Measurements from ENCODE around the gene SFTA2.

Gene SFTA2

DNA sequence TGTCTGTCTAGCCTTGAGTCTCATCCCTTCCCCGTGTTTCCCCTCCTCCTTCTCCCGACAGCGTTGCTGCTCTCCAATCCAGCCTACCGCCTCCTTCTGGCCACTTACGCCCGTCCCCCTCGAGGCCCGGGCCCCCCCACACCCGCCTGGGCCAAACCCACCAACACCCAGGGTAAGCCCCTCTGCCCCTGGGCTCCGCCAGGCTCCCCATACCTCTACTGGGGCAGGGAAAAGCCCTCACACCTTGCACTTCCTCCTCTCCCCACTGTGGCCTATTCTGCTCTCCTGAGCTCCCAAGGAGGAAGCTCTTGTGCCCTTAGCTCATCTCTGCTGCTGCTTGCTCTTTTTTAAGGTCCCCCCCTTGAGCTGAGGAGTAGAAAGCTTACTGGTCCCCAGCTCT lies 36.6 kb downstream of the SFTA2 start:
- Mint-ChIP-seq H3K36me3 (peaks cover 30 to 39% of the 10 kb centered on the region in 2 donors), H3K9me3 (no peaks in the 10 kb centered on the region), H3K27ac (no peak overlapping the region), H3K4me1 (peaks cover 5 to 9% of the 10 kb centered on the region in 2 donors), H3K27me3 (no peaks in the 10 kb centered on the region), H3K4me3 (no peak overlapping the region)
- DNase-seq (no peak), ATAC-seq (replicated peaks) (peak in 1 of 2 donors; percentile 48)

GRCh38 chr6:30894935-30895334 lies 37.0 kb downstream of the SFTA2 start:
- Mint-ChIP-seq H3K4me1 (peaks cover 5 to 9% of the 10 kb centered on the region in 2 donors), H3K27ac (no peak overlapping the region), H3K9me3 (no peaks in the 10 kb centered on the region), H3K4me3 (no peak overlapping the region), H3K27me3 (no peaks in the 10 kb centered on the region), H3K36me3 (peaks cover 32 to 39% of the 10 kb centered on the region in 2 donors)
- no peak for DNase-seq
- ATAC-seq (replicated peaks): no peak

DNA sequence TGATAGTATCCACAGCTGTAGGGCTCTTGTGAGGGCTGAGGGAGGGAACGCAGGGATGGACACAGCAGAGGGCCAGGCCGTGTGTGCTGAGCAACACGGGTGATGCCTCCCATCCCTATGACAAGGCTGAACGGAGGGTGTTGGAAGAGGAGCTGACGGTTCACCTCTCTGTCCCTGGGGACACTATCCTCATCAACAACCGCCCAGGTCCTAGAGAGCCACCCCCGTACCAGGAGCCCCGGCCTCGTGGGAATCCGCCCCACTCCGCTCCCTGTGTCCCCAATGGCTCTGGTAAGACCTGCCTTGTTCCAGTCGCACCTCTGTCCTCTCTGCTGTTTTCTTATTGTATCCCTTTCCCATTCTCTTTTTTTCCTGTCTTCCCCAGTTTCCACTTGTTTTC lies 37.6 kb downstream of the SFTA2 start:
- Mint-ChIP-seq H3K36me3 (peaks cover 31 to 39% of the 10 kb centered on the region in 2 donors), H3K27ac (no peak overlapping the region), H3K4me1 (peaks cover 5 to 6% of the 10 kb centered on the region in 2 donors), H3K9me3 (no peaks in the 10 kb centered on the region), H3K27me3 (no peaks in the 10 kb centered on the region), H3K4me3 (no peak overlapping the region)
- no peak for ATAC-seq (replicated peaks)
- DNase-seq: no peak

DNA sequence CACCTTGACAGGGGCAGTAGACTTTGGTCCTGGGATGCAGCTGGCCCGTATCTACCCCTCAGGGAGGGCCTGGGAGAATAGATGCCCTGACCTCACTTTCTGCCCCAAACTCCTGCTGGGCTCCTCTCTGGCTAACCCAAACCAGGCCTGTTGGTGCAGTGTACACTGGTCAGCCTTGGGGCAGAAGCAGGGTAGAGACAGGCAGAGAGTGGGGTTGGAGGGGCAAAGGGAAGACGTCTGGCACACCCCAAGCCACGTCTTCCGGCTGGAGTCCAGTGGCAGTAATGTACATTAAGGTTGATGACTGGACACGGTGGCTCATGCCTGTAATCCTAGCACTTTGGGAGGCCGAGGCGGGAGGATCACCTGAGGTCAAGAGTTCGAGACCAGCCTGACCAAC lies 38.3 kb downstream of the SFTA2 start:
- Mint-ChIP-seq H3K27me3 (no peaks in the 10 kb centered on the region), H3K4me3 (no peak overlapping the region), H3K36me3 (peaks cover 30 to 36% of the 10 kb centered on the region in 2 donors), H3K9me3 (no peaks in the 10 kb centered on the region), H3K4me1 (peaks cover 5 to 6% of the 10 kb centered on the region in 2 donors), H3K27ac (no peak overlapping the region)
- DNase-seq (no peak), ATAC-seq (replicated peaks) (no peak)

DNA sequence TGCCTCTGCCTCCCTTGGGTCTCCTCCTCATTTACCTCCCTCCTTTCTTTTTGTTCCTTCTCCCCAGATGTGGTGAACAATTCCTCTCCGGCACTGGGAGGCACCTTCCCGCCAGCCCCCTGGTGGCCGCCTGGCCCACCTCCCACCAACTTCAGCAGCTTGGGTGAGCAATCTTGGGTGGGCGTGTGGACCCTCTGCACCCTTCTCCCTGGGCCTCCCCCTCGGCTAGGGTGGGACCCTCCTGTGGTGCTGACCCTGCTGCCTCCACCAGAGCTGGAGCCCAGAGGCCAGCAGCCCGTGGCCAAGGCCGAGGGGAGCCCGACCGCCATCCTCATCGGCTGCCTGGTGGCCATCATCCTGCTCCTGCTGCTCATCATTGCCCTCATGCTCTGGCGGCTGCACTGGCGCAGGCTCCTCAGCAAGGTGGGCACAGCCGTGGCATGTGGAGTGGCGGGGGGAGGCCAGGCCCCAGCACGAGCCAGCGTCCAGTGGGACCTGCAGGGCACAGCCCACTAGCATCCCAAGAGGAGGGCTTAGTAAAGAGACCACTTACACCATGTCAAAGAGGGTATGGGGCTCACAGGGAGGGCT lies 38.9 kb downstream of the SFTA2 start:
- Mint-ChIP-seq H3K4me1 (peaks cover 5 to 12% of the 10 kb centered on the region in 2 donors), H3K36me3 (peaks cover 28 to 30% of the 10 kb centered on the region in 2 donors), H3K4me3 (no peak overlapping the region), H3K27me3 (no peaks in the 10 kb centered on the region), H3K27ac (peak overlapping the region; percentile 11), H3K9me3 (no peaks in the 10 kb centered on the region)
- DNase-seq (no peak), ATAC-seq (replicated peaks) (no peak)

DNA sequence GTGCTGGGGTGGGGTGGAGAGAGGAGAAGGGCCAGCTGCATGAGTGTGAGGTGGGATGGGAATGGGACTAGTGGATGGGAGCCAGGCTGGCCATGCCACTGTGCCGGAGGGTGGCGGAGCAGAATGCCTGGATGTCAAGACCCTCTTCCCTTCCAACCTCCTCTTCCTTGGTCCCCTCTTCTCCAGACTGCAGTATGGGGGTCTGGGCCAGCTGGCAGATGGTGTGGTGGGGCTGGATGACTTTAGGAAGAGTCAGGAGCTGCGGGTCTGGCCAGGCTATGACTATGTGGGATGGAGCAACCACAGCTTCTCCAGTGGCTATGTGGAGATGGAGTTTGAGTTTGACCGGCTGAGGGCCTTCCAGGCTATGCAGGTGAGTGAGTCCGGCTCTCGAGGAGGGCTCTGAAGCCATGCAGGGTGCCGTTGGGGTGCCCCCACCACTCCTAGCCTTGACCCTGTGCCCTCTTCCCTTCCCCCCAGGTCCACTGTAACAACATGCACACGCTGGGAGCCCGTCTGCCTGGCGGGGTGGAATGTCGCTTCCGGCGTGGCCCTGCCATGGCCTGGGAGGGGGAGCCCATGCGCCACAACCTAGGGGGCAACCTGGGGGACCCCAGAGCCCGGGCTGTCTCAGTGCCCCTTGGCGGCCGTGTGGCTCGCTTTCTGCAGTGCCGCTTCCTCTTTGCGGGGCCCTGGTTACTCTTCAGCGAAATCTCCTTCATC lies 40.0 kb downstream of the SFTA2 start:
- ATAC-seq (replicated peaks) (no peak), DNase-seq (no peak)
- peaks cover 28 to 29% of the 10 kb centered on the region in 2 donors for H3K36me3 Mint-ChIP-seq
- H3K4me3 Mint-ChIP-seq: no peak overlapping the region
- H3K9me3 Mint-ChIP-seq: no peaks in the 10 kb centered on the region
- H3K4me1 Mint-ChIP-seq: peaks cover 5 to 16% of the 10 kb centered on the region in 2 donors
- H3K27ac Mint-ChIP-seq: no peak overlapping the region
- H3K27me3 Mint-ChIP-seq: no peaks in the 10 kb centered on the region

DNA sequence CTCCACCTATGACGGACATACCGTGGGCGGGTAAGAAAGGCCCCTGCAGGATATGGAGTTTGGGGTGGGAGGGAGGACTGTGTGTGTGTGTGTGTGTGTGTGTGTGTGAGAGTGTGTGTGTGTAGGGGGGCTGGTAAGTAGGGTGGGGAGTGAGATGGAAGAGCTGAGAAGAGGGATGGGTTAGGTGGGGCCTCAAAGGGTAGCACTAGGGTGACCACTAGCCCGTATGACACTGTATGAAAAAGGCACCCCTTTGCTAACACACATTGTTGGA lies 40.6 kb downstream of the SFTA2 start:
- peaks cover 28 to 29% of the 10 kb centered on the region in 2 donors for H3K36me3 Mint-ChIP-seq
- DNase-seq: no peak

DNA sequence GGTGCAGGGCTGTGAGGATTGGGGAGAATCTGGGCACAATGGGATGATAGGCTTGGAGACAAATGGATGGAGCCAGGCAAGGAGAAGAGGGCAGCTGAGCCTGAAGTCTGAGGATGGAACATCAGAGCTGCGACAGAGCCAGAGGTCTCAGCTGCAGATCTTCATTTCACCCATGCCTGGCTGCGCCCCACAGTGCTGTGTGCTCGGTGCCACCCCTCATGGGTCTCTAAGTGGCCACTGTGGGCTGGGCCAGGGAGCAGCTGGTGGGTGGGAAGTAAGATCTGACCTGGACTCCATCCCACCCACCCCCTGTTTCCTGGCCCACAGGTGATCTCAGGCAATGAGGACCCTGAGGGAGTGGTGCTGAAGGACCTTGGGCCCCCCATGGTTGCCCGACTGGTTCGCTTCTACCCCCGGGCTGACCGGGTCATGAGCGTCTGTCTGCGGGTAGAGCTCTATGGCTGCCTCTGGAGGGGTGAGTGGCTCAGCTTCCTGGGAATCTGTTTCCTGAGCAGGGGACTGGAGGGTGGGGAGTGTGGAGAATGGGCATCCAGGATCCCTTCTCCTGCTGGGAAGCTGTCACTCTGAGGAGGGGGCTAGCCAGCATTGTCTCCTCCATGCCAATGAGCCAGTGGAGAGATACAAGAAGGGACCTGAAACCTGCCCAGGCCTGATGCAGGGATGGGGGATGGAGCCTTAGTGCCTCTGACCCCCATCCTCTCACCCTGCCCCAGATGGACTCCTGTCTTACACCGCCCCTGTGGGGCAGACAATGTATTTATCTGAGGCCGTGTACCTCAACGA lies 41.1 kb downstream of the SFTA2 start:
- H3K9me3 Mint-ChIP-seq: no peaks in the 10 kb centered on the region
- peaks cover 13 to 27% of the 10 kb centered on the region in 2 donors for H3K4me1 Mint-ChIP-seq
- H3K27me3 Mint-ChIP-seq: no peaks in the 10 kb centered on the region
- ATAC-seq (replicated peaks) (no peak), DNase-seq (no peak)
- H3K36me3 Mint-ChIP-seq: peaks cover 26% of the 10 kb centered on the region in 2 donors
- H3K27ac Mint-ChIP-seq: peak overlapping the region; percentile 2
- no peak overlapping the region for H3K4me3 Mint-ChIP-seq

More for the DNA sequence above, 40.6 kb downstream of the SFTA2 start:
- peaks cover 10 to 22% of the 10 kb centered on the region in 2 donors for H3K4me1 Mint-ChIP-seq
- no peaks in the 10 kb centered on the region for H3K27me3 Mint-ChIP-seq
- H3K9me3 Mint-ChIP-seq: no peaks in the 10 kb centered on the region
- ATAC-seq (replicated peaks): no peak
- no peak overlapping the region for H3K4me3 Mint-ChIP-seq
- no peak overlapping the region for H3K27ac Mint-ChIP-seq

DNA sequence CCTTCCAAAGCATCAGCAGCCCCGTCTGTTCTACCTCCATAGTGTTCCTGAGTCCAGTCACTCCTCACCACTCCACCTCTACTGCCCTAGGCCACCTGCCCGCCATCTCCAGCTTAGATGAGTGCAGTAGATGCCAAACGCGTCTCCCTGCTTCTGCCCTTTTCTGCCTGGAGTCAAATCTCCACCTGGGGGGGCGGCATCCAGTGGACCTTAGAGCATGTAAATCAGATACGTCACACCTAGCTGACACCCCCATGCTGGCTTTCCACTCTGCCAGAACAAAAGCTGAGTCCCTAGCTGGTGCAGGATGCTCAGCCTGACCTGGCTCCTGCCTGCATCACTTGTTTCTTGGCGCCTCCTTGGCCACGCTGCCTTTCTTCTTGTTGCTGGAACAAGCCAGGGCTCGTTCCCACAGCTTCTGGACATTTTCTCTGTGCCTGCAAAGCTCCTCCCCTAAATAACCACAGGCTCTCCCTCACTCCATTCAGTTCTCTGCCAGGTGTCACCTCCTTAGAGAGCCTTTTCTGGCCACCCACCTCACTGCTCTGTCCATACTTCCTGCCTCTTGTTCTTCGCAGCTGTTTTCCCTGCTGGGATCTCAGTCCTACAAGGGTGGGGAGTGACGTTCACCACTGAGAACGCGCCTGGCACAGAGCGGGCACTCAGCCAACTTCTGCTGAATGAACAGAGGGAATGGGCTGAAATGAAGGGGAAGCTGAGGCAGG lies 41.9 kb downstream of the SFTA2 start:
- Mint-ChIP-seq H3K9me3 (no peaks in the 10 kb centered on the region), H3K27me3 (no peaks in the 10 kb centered on the region), H3K36me3 (peaks cover 24% of the 10 kb centered on the region in 2 donors), H3K4me3 (no peak overlapping the region), H3K4me1 (peaks cover 17 to 30% of the 10 kb centered on the region in 2 donors), H3K27ac (peak overlapping the region; percentile 2)
- ATAC-seq (replicated peaks): no peak
- DNase-seq: no peak

DNA sequence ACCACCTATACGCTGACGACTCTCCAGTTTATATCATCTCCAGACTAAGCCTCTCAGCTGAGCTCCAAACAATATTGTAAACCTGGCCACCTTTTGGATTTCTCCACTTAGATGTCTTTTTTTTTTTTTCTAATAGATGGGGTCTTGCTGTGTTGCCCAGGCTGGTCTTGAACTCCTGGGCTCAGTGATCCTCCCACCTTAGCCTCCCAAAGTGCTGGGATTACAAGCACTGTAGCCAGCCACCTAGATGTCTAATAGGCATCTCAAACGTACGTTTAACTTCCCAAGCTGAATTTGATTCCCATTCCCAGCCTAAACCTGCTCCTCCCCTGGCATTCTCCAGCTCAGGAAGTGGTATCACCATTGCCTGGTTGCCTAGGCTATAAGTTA lies 42.5 kb downstream of the SFTA2 start:
- H3K27ac Mint-ChIP-seq: no peak overlapping the region
- no peak overlapping the region for H3K4me3 Mint-ChIP-seq
- H3K36me3 Mint-ChIP-seq: peaks cover 18% of the 10 kb centered on the region in 2 donors
- no peaks in the 10 kb centered on the region for H3K9me3 Mint-ChIP-seq
- ATAC-seq (replicated peaks) (no peak), DNase-seq (no peak)
- no peaks in the 10 kb centered on the region for H3K27me3 Mint-ChIP-seq
- H3K4me1 Mint-ChIP-seq: peaks cover 20 to 34% of the 10 kb centered on the region in 2 donors

DNA sequence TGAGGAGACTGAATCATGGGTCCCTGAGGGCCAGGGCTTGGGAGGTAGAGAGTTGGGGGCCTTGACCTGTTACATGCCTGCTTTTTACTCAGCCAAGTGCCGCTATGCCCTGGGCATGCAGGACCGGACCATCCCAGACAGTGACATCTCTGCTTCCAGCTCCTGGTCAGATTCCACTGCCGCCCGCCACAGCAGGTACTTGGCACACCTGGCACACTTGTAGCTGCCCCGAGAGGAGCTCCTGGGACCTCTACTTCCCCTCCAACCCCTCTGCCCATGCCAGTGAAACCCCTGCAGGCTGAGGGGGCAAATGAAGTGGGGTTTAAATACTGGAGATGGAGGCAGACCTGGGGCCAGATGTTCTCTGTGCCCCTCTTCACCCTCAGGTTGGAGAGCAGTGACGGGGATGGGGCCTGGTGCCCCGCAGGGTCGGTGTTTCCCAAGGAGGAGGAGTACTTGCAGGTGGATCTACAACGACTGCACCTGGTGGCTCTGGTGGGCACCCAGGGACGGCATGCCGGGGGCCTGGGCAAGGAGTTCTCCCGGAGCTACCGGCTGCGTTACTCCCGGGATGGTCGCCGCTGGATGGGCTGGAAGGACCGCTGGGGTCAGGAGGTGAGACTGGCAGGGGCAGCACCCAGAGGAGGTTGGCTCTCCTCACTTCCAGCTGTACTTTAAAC lies 43.0 kb downstream of the SFTA2 start:
- Mint-ChIP-seq H3K36me3 (peaks cover 17% of the 10 kb centered on the region in 2 donors), H3K9me3 (no peaks in the 10 kb centered on the region), H3K4me3 (no peak overlapping the region), H3K27ac (no peak overlapping the region), H3K27me3 (no peaks in the 10 kb centered on the region), H3K4me1 (peaks cover 20 to 34% of the 10 kb centered on the region in 2 donors)
- no peak for DNase-seq
- no peak for ATAC-seq (replicated peaks)

GRCh38 chr6:30887901-30888815 lies 43.8 kb downstream of the SFTA2 start:
- H3K27me3 Mint-ChIP-seq: no peaks in the 10 kb centered on the region
- no peak overlapping the region for H3K27ac Mint-ChIP-seq
- H3K9me3 Mint-ChIP-seq: no peaks in the 10 kb centered on the region
- H3K4me1 Mint-ChIP-seq: peaks cover 25 to 41% of the 10 kb centered on the region in 2 donors
- ATAC-seq (replicated peaks) (no peak), DNase-seq (no peak)
- peaks cover 17% of the 10 kb centered on the region in 2 donors for H3K36me3 Mint-ChIP-seq
- no peak overlapping the region for H3K4me3 Mint-ChIP-seq

GRCh38 chr6:30886897-30887255 lies 45.1 kb downstream of the SFTA2 start:
- Mint-ChIP-seq H3K4me3 (no peak overlapping the region), H3K36me3 (peaks cover 10 to 13% of the 10 kb centered on the region in 2 donors), H3K27ac (no peak overlapping the region), H3K9me3 (no peaks in the 10 kb centered on the region), H3K27me3 (no peaks in the 10 kb centered on the region), H3K4me1 (peaks cover 36 to 53% of the 10 kb centered on the region in 2 donors)
- ATAC-seq (replicated peaks): no peak
- no peak for DNase-seq

All from stimulated activated naive B cell treated with anti-CD40 and anti-IgM and Interleukin-4, amounts not matched to agents 10 μg/mL and 1 μg/mL and 100 μg/mL, for 72 hours (primary cell).